Choroid plexus epithelial cell (primary cell): ENCODE results near the gene TTF2.
"Not testable (repeated sequence)": the region's sequence is repeated elsewhere in the genome, so short reads cannot be mapped to it uniquely, and the experiment has no call there.

Experiments
- DNase-seq: peaks from one replicate; pipeline ENCODE4 v3.0.0-alpha.2; 2010; ENCODE audit warnings: low read depth
- H3K4me3 ChIP-seq: 2 replicates; pipeline ENCODE4 v1.5.1; 2011; ENCODE audit warnings: low read depth, mild to moderate bottlenecking, control low read depth, low read length, moderate library complexity
- TF ChIP-seq, protein P1 (sequence below): conservative IDR thresholded peaks from 2 replicates; pipeline ENCODE4 v1.5.1; 2011; ENCODE audit warnings: low read depth, mild to moderate bottlenecking, control low read depth, inconsistent platforms, low read length, moderate library complexity

The TTF2 gene

DNA sequence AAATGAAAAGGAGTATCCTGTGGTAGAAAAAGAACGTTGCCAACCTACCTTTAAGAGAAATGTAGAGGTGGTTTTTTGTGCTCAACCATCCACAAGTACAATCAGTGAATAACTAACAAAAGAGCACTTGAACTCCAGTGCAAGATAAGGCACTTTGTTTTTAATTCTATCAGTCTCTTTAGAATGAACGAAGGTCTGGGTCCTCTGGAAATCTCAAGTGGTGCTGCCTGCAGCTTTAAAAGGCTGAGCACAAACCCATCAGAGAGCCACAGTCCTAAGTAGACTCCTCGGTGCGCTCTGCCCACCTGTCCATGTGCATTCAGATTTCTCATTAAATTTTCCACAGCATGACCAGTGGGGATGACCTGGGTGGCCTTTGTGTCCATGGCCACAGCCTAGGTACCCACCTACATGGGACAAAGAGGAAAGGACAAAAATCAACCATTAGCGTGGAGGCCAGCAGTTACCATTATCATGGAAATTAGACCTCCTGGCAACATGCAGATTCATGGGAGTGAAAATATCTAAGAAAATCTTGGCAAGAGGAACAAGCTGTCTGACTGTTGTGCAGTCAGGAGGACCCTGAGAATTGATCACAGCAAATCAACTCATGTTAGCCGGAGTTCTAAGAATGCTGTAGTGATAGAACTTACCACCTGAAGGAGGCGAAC, 52.1 kb downstream of the TTF2 start:
- DNase-seq, result no peak
- no peak overlapping the region for H3K4me3 ChIP-seq
- TF ChIP-seq, protein P1, sequence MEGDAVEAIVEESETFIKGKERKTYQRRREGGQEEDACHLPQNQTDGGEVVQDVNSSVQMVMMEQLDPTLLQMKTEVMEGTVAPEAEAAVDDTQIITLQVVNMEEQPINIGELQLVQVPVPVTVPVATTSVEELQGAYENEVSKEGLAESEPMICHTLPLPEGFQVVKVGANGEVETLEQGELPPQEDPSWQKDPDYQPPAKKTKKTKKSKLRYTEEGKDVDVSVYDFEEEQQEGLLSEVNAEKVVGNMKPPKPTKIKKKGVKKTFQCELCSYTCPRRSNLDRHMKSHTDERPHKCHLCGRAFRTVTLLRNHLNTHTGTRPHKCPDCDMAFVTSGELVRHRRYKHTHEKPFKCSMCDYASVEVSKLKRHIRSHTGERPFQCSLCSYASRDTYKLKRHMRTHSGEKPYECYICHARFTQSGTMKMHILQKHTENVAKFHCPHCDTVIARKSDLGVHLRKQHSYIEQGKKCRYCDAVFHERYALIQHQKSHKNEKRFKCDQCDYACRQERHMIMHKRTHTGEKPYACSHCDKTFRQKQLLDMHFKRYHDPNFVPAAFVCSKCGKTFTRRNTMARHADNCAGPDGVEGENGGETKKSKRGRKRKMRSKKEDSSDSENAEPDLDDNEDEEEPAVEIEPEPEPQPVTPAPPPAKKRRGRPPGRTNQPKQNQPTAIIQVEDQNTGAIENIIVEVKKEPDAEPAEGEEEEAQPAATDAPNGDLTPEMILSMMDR, result no peak

DNA sequence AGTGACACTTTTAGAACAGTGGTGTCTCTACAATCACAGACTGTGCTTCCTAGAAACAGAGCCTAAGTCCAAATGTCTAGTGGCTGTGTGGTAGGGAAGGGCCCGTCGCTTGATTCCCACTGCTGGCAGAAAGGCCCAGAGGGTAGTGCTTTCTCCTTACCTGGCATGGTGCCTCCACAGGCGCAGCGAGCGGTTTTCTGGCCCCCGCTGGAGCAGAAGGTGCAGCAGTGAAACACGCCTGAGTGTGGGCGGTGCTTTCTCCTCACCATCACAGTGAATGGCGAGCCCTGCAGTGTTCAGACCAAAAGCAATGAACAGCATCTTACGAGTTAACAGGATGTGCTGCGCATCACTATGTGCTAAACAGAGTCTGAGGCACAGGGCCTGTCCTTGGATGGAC, 53.1 kb downstream of the TTF2 start:
- TF ChIP-seq, protein P1, result no peak
- no peak overlapping the region for H3K4me3 ChIP-seq
- DNase-seq, result no peak

GRCh38 chr1:117114877-117115276, 54.8 kb downstream of the TTF2 start:
- DNase-seq, result no peak
- TF ChIP-seq, protein P1, result no peak

DNA sequence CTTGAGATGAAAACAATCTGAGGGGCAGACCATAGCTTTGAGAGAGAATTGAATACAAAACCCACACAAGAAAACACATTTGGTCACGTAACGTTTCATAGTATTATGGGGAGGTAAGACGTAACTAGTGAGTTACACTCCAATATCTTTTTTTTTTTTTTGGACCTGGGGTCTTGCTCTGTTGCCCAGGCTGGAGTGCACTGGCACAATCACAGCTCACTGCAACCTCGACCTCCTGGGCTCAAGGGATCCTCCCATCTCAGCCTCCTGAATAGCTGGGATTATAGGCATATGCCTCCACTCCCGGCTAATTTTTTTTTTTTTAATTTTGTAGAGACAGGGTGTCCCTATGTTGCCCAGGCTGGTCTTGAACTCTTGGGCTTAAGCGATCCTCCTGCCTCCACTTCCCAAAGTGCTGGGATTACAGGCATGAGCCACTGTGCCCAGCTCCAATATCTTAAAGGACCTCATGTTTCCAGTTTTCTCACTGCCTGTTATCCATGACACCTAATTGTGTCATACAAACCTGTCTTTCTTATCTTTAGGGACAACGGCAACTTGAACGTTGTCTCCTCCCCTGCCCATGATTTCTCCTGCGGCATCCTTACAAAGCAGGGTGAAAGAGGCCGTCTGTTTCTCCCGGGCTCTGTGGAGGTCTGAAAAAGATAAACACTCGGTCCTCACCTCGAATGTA, 56.1 kb downstream of the TTF2 start:
- DNase-seq, result no peak
- TF ChIP-seq, protein P1, result no peak

More at GRCh38 chr1:117114877-117115276, 54.8 kb downstream of the TTF2 start:
- H3K4me3 ChIP-seq, result no peak overlapping the region

DNA sequence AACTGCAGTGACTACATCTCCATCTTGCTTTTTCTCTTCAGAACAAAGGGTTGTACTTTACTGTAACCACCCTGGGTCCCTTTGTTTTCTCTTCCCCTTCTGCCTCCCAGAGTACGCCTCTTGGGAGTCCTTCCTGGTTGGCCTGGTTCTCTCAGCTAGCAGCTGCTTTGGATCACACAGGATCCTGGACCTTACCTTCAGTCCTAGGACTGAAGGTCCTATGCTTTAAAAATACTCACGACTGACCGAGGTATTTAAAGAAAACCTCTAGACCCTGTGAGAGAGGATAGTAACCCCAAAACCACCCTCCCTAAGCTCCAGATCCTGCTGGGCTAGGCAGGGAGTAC, 56.6 kb downstream of the TTF2 start:
- no peak overlapping the region for H3K4me3 ChIP-seq
- DNase-seq, result no peak
- TF ChIP-seq, protein P1, result no peak

More for the DNA sequence above, 56.1 kb downstream of the TTF2 start:
- H3K4me3 ChIP-seq, result no peak overlapping the region

DNA sequence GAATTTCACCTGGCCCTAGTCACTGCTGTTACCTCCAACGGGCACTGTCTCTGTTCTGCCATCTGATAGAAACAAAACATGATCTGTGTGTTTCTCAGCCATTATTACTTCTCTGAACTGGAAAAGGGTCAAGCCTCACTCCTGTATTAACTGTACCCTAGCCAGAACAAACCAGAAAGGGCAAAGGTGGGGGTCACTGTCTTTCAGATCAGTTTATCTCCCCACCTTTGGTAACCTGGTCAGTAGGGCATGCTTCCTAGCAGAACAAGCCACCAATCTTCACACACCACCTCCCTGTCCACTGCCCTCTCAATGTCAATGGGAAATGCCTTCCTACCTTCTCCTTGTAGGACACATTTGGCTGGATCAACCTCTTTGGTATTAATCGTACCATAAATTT, 57.6 kb downstream of the TTF2 start:
- TF ChIP-seq, protein P1, result no peak
- no peak for DNase-seq
- no peak overlapping the region for H3K4me3 ChIP-seq

DNA sequence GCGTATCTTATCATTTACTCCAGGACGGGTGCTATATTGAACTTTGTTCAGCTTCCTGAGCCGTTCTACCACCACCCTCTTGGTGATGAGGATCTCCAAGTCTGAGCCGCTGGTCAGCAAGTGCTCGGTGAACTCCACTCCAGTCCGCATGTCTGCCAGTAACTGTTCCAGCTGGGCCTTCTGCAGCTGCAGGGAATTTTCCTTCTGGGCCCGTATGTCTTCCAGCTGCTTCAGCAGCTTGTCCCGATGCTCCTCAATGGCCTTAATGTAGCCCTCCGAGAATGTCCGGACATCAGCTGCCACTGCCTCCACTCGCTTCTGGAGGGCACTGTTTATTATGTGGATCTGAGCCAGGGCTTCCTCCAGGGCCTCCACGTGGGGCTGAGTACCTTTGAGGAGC, 58.0 kb downstream of the TTF2 start:
- no peak for DNase-seq
- no peak overlapping the region for H3K4me3 ChIP-seq
- TF ChIP-seq, protein P1, result no peak

DNA sequence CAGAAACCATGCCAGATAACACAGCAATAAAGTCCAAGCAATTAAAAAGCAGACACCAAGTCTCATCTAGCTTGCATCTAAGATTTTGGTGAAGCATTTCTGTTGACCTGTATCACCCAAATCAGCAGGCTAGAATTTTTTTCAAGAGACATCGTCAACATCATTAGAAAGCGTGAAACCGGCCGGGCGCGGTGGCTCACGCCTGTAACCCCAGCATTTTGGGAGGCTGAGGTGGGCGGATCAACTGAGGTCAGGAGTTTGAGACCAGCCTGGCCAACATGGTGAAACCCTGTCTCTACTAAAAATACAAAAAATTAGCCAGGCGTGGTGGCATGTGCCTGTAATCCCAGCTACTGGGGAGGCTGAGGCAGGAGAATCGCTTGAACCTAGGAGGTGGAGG, 59.0 kb downstream of the TTF2 start:
- not testable (repeated sequence) for DNase-seq

More for the DNA sequence above, 59.0 kb downstream of the TTF2 start:
- H3K4me3 ChIP-seq, result not testable (repeated sequence)
